Measurements from ENCODE around the gene PHLDB3.

Gene PHLDB3

GRCh38 chr19:43527860-43528622 lies 23.5 kb upstream of the PHLDB3 start:
- peaks cover 32% of the 10 kb centered on the region for H3K79me2 ChIP-seq (ENCODE audit: insufficient read depth, low read length)
- peaks cover 10% of the 10 kb centered on the region for H3K4me1 ChIP-seq (ENCODE audit: insufficient read depth, low read length, poor library complexity, severe bottlenecking)
- no peaks in the 10 kb centered on the region for H3K27me3 ChIP-seq (ENCODE audit: insufficient read depth, low read length, poor library complexity, severe bottlenecking)
- peak overlapping the region; percentile 86 for H3K4me2 ChIP-seq (ENCODE audit: low read depth, low read length, poor library complexity, severe bottlenecking)
- peaks cover 14% of the 10 kb centered on the region for H4K20me1 ChIP-seq (ENCODE audit: insufficient read depth, low read length, poor library complexity, severe bottlenecking)
- no peak overlapping the region for H2AFZ ChIP-seq (ENCODE audit: low read length)
- H3F3A ChIP-seq (ENCODE audit: low read depth) = no peaks in the 10 kb centered on the region
- H3K36me3 ChIP-seq (ENCODE audit: insufficient read depth, low read length) = no peaks in the 10 kb centered on the region
- no peak overlapping the region for H3K9ac ChIP-seq (ENCODE audit: low read depth, low read length, poor library complexity, severe bottlenecking)
- H3K4me3 ChIP-seq (ENCODE audit: low read length, poor library complexity, severe bottlenecking) = peak overlapping the region; percentile 91
- H3K9me3 ChIP-seq (ENCODE audit: insufficient read depth, low read depth, low read length) = no peaks in the 10 kb centered on the region
- no peaks in the 10 kb centered on the region for H3K9me2 ChIP-seq (replicated peaks; ENCODE audit: low read depth, low read length)
- TF ChIP-seq CTCF (conservative IDR thresholded peaks at IDR 0.05; ENCODE audit: low read length) = no peak
- TF ChIP-seq EZH2phosphoT487 (IDR thresholded peaks at IDR 0.05; ENCODE audit: borderline replicate concordance) = no peak

DNA sequence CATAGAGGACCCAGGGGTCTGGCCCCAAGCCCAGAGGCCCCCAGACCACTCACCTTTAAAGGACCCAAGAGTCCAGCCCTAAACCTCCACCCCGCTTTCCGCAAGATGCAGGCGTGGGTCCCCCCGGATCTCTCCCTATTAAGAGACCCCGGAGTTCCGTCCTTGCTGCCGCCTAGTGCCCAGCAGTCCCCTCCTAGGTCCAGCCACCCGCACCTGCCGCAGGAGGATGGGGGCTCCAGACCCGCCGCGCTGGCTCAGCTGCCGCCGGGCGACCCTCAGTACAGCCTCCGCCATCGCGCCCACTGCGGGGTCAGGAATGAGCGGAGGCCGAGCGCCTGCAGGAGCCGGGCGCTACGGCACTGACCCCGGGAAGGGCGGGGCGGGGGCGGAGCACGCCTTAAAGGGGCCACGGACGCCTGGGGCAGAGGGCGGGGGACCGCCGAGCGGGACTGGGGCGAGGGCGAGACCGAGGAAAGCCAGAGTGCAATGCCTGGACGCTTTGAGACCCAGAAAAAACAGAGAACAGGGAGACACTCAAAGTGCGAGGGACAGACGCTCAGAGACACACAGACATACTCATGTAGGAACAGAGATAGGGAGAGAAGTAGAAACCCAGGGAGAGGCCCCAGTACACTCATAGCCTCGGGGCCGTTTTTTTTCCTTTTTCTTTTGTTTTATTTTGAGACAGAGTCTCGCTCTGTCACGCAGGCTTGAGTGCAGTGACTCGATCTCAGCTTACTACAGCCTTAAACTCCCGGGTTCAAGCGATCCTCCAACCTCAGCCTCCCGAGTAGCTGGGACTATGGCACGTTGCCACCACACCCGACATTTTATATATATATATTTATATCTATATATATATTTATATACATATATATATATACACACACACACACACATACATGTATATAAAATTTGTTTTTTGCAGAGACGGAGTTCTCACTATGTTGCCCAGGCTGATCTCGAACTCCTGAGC lies 22.6 kb upstream of the PHLDB3 start, which contains the start of gene ETHE1:
Gene ETHE1, minus strand, starts transcription at position 318 of the 976 bp plus-strand sequence. Its CDS starts 24 bp downstream, at position 294.
- peaks cover 14% of the 10 kb centered on the region for H4K20me1 ChIP-seq (ENCODE audit: insufficient read depth, low read length, poor library complexity, severe bottlenecking)
- no peak for TF ChIP-seq CTCF (conservative IDR thresholded peaks at IDR 0.05; ENCODE audit: low read length)
- no peak for TF ChIP-seq EZH2phosphoT487 (IDR thresholded peaks at IDR 0.05; ENCODE audit: borderline replicate concordance)
- H3K9me3 ChIP-seq (ENCODE audit: insufficient read depth, low read depth, low read length) = no peaks in the 10 kb centered on the region
- peaks cover 7% of the 10 kb centered on the region for H3K4me1 ChIP-seq (ENCODE audit: insufficient read depth, low read length, poor library complexity, severe bottlenecking)
- no peaks in the 10 kb centered on the region for H3F3A ChIP-seq (ENCODE audit: low read depth)
- H3K79me2 ChIP-seq (ENCODE audit: insufficient read depth, low read length) = peaks cover 37% of the 10 kb centered on the region
- peak within 1 kb of the TSS; percentile 87 for H3K9ac ChIP-seq (ENCODE audit: low read depth, low read length, poor library complexity, severe bottlenecking)
- peak within 1 kb of the TSS; percentile 91 for H3K4me3 ChIP-seq (ENCODE audit: low read length, poor library complexity, severe bottlenecking)
- H3K27me3 ChIP-seq (ENCODE audit: insufficient read depth, low read length, poor library complexity, severe bottlenecking) = no peaks in the 10 kb centered on the region
- H3K36me3 ChIP-seq (ENCODE audit: insufficient read depth, low read length) = no peaks in the 10 kb centered on the region
- H3K4me2 ChIP-seq (ENCODE audit: low read depth, low read length, poor library complexity, severe bottlenecking) = peak within 1 kb of the TSS; percentile 86
- H3K9me2 ChIP-seq (replicated peaks; ENCODE audit: low read depth, low read length) = no peaks in the 10 kb centered on the region
- peak within 1 kb of the TSS; percentile 94 for H2AFZ ChIP-seq (ENCODE audit: low read length)

- Histone ChIP-seq H3K4me2 (ENCODE audit: low read depth, low read length, poor library complexity, severe bottlenecking) (peak overlapping the region; percentile 86), H3K4me3 (ENCODE audit: low read length, poor library complexity, severe bottlenecking) (peak overlapping the region; percentile 91), H3K79me2 (ENCODE audit: insufficient read depth, low read length) (peaks cover 37% of the 10 kb centered on the region), H3K4me1 (ENCODE audit: insufficient read depth, low read length, poor library complexity, severe bottlenecking) (peaks cover 6% of the 10 kb centered on the region), H3K36me3 (ENCODE audit: insufficient read depth, low read length) (no peaks in the 10 kb centered on the region), H3K9me3 (ENCODE audit: insufficient read depth, low read depth, low read length) (no peaks in the 10 kb centered on the region), H3K9ac (ENCODE audit: low read depth, low read length, poor library complexity, severe bottlenecking) (peak overlapping the region; percentile 87), H4K20me1 (ENCODE audit: insufficient read depth, low read length, poor library complexity, severe bottlenecking) (peaks cover 14% of the 10 kb centered on the region), H2AFZ (ENCODE audit: low read length) (no peak overlapping the region), H3K27me3 (ENCODE audit: insufficient read depth, low read length, poor library complexity, severe bottlenecking) (no peaks in the 10 kb centered on the region), H3F3A (ENCODE audit: low read depth) (no peaks in the 10 kb centered on the region), H3K9me2 (replicated peaks; ENCODE audit: low read depth, low read length) (no peaks in the 10 kb centered on the region)
- TF ChIP-seq CTCF (conservative IDR thresholded peaks at IDR 0.05; ENCODE audit: low read length) (no peak), EZH2phosphoT487 (IDR thresholded peaks at IDR 0.05; ENCODE audit: borderline replicate concordance) (no peak)
Observed at GRCh38 chr19:43525836-43526771, 21.6 kb upstream of the PHLDB3 start.

Measured in Loucy (cell line).